UCSD-AML1 (cell line): ENCODE results near the gene GRPR.
"Not testable (repeated sequence)": the region's sequence is repeated elsewhere in the genome, so short reads cannot be mapped to it uniquely, and the experiment has no call there.

Source experiments
- DNase-seq: peaks from one replicate; lab custom pipeline; 2025; ENCODE audit not compliant: unreplicated experiment; lab: John Stamatoyannopoulos, UW

The GRPR gene

DNA sequence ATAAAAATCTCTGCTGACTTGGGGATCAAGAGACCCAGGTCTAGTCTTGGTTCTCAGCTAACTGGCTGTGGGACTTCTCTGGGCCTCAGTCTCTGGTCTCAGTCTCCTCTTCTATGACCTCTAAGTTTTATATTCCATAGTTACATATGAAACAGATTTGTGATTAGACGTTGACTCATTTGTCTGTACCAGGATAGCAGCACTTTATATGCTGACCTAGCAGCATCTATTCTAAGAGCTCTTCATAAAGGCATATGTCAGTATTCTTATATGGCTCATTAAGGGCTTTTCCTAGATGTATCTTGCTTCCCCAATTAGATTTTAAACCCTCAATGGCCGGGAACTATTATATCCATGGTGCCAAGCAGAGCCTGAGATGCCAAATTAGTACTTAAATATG, 12.7 kb downstream of the GRPR start:
- no peak for DNase-seq

DNA sequence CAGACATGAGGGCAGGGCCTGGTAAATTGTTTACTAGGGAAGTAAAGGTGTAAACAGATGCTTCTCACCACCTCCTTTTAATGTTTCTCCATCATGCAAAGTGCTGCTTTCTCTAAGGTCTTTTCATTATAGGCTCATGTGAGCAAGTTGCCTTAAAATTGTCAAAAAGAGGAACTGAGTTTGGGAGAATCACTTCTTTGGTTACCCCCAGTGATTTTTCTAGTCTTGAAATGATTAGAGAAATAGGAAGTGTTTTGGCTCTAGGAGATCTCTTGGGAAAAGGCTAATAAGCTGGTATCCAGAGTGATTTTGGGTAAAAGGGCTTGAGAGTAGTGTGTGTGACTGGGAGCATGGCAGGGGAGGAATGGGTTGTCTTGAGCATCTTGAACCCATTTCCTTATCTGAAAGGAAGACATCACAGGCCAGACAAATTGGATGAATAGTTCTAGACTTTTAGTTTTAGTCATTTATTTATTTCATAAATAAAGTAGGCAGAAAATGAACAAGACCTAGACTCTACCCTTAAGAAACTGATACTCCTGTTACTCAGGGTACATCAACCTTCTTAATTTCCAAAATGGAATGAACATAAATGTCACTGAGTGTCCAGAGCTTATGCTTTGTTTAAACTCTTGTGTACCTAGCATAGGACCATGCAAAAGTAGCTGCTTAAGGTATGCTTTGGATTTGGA, 14.2 kb downstream of the GRPR start:
- no peak for DNase-seq

DNA sequence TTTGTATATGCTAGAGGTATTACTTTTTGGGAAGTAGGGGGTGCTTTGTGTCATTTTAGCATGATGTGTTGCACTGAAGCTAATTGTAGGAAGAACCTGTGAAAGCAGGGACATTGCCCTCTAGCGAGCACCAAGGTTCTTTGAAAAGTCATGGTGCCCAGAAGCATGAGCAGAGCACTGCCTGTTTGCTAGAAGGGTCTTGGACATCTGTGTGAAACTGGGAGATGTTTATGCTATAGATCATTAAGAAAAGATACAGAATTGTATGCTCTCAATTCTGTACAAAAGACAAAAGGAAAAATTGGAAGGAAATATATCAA, 14.7 kb downstream of the GRPR start:
- DNase-seq = no peak

DNA sequence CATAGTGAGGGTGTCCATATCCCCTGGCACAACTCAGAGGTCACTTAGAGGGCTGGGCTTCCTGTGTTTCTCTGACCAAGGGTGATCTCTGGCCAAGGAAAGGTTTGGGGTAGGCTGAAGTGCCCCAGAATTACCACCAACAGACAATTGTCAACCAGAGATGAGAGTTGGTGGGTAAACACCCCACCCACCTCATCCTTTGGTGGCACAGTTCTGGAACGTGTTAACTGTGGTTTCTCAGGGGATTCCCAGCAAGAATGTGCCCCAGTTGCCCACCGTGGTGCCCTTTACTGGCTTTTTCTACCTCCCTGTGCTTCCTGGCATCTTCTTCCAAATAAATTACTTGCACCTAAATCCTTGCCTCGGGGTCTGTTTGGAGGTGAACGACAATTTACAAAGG, 17.1 kb downstream of the GRPR start:
- DNase-seq = no peak

GRCh38 chrX:16140983-16141382, 17.6 kb downstream of the GRPR start:
- no peak for DNase-seq

GRCh38 chrX:16141422-16142245, 18.3 kb downstream of the GRPR start:
- no peak for DNase-seq

- DNase-seq = no peak
These were observed 18.8 kb downstream of the GRPR start for GRCh38 chrX:16142246-16142558.

DNA sequence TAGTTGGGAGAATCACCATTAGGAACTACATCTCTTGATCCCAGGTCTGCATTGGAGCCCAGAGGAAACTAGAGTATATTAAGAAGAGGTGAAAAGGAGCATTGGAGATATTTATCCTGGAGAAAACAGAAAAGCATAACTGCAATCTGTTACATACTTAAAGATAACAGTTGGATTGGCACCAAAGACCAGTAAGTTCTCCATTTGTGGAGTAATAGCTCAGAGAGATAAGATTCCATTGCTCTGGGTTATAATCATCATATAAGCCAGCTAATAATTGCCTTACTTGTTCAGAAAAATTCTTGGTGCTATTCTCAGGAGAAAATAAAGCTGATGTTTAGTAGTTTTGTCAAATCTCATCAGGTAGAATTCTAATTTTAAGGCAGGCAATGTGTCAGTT, 20.6 kb downstream of the GRPR start:
- no peak for DNase-seq

GRCh38 chrX:16144420-16144819, 21.1 kb downstream of the GRPR start:
- DNase-seq = no peak

DNA sequence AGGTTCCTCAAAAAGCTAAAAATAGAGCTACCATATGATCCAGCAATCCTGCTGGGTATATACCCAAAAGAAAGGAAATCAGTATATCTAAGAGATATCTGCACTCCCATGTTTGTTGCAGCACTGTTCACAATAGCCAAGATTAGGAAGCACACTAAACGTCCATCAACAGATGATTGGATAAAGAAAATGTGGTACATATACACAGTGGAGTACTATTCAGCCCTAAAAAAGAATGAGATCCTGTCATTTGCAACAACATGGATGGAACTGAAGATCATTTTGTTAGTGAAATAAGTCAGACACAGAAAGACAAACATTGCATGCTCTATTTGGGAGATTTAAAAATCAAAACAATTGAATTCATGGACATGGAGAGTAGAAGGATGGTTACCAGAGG, 21.7 kb downstream of the GRPR start:
- not testable (repeated sequence) for DNase-seq

- no peak for DNase-seq
These were observed 22.3 kb downstream of the GRPR start for GRCh38 chrX:16145656-16146055.

- DNase-seq = no peak
These were observed 25.5 kb downstream of the GRPR start for GRCh38 chrX:16148896-16149295.

- DNase-seq = no peak
These were observed 32.3 kb downstream of the GRPR start for GRCh38 chrX:16155581-16156096.

DNA sequence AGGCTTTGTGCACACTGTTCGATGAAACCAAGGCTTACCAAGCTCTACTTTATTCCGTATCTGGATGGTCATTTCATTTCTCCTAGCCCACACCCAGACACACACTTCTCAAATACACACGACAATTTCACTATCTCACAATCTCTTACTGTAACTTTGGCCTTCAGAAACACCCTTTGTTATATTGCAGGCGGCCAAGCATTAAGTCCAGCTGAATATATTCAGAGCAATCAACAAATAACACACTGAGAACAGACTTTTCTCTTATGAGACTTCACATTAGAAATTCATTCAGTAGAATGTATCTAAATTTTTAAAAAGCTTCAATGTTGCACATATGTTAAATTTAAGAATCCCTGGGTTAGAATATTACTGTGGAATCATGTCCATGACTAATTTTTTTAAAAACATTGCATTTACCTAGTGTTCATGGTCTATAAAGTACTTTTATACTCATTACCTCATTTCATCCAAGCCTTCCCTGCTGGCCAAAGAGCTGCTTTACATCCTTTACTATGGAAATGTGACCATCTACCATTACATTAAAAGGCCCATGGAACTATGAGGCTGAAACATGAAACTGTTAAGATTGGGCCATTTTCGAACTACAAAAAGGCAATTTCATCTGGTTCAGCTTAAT, 33.4 kb downstream of the GRPR start:
- DNase-seq = no peak

GRCh38 chrX:16160729-16161128, 37.4 kb downstream of the GRPR start:
- no peak for DNase-seq

- not testable (repeated sequence) for DNase-seq
These were observed 37.8 kb downstream of the GRPR start for GRCh38 chrX:16161173-16161572.

DNA sequence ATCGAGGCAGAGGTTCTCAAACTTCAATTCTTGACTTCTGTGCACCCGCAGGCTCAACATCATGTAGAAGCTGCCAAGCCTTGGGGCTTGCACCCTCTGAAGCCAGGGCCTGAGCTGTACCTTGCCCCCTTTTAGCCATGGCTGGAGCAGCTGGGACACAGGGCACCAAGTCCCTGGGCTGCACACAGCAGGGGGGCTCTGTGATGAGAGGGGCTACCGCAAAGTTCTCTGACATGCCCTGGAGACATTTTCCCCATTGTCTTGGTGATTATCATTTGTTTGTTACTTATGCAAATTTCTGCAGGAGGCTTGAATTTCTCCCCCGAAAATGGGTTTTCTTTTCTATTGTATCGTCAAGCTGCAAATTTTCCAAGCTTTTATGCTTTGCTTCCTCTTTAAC, 39.0 kb downstream of the GRPR start:
- DNase-seq = no peak

DNA sequence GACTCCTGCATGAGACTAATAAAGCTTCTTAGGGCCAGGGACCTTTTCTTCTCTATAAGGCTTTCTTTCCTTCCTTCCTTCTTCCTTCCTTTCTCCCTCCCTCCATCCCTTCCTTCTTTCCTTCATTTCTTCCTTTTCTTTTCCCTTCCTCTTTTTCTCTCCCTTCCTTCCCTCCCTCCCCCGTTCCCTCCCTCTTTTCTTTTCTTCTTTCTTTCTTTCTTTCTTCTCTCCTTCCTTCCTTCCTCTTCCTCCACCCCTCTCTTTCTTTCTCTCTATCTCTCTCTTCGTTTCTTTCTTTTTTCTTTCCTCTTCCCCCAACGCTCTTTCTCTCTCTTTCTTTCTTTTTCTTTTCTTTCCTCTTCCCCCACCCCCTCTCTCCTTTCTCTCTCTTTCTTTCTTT, 41.4 kb downstream of the GRPR start:
- no peak for DNase-seq

GRCh38 chrX:16167181-16167580, 43.8 kb downstream of the GRPR start, which contains the start of gene MAGEB17:
TSS of gene MAGEB17 (plus strand) at chrX:16167481. CDS start at chrX:16170383, 2,902 bp downstream.
- DNase-seq = no peak

DNA sequence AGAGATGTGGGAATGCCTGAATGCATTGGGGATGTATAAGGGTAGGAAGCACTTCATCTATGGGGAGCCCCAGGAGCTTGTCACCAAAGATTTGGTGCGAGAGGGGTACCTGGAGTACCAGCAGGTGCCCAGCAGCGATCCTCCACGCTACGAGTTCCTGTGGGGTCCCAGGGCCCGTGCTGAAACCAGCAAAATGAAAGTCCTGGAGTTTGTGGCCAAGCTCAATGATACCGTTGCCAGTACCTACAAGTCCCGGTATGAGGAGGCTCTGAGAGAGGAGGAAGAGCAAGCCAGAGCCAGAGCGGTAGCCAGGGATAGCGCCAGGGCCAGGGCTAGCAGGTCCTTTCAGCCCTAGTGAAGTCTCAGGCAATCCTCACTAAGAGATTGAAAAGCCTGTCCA, 47.7 kb downstream of the GRPR start:
- no peak for DNase-seq

- no peak for DNase-seq
These were observed 48.6 kb downstream of the GRPR start for GRCh38 chrX:16171944-16172343.

DNA sequence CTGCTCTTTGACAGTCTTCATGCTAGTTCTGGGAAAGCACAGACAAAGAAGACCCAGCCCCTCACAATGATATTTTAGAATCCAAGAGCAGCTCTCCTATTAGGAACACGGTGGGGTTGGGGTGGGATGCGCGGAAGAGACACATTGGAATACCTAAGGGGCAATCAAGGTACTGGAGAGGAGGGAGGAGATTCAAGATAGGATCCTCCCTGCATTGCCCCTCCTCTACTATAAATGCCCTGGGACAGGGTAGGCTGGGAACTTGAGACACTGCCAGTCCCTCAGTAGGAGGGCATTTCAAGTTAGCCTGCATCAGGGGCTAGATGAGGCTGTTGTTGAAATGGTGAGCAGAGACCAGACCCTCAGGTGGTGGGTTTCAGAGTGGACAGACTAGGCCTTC, 49.0 kb downstream of the GRPR start:
- no peak for DNase-seq
